NCI-H82 treated with DMSO at 0.1 percent for 48 hours (cell line): ENCODE measurements around the gene PSMB10.
"Not testable (repeated sequence)": the region's sequence is repeated elsewhere in the genome, so short reads cannot be mapped to it uniquely, and the experiment has no call there.

Experiments used
- DNase-seq: peaks from one replicate; lab custom pipeline; 2025; ENCODE audit not compliant: unreplicated experiment; lab: John Stamatoyannopoulos, UW

PSMB10 gene

DNA sequence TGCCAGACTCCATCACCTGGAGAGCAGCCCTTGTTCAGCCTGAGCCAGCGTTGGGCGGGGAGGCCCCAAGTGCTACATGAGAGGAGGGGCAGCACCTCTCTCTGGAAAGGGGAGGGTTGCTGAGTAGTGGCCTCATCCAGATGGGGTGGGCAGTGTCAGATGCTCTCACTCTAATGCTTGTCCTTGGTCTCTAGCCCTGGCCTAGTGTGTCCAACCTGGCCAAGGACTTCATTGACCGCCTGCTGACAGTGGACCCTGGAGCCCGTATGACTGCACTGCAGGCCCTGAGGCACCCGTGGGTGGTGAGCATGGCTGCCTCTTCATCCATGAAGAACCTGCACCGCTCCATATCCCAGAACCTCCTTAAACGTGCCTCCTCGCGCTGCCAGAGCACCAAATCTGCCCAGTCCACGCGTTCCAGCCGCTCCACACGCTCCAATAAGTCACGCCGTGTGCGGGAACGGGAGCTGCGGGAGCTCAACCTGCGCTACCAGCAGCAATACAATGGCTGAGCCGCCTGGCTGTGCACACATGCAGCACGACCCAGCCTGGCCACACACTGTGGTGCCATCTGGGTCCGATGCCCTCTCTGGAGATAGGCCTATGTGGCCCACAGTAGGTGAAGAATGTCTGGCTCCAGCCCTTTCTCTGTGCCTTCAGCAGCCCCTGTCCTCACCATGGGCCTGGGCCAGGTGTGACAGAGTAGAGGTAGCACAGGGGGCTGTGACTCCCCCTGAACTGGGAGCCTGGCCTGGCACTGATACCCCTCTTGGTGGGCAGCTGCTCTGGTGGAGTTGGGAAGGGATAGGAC lies 9.3 kb downstream of the PSMB10 start:
- DNase-seq, result no peak

DNA sequence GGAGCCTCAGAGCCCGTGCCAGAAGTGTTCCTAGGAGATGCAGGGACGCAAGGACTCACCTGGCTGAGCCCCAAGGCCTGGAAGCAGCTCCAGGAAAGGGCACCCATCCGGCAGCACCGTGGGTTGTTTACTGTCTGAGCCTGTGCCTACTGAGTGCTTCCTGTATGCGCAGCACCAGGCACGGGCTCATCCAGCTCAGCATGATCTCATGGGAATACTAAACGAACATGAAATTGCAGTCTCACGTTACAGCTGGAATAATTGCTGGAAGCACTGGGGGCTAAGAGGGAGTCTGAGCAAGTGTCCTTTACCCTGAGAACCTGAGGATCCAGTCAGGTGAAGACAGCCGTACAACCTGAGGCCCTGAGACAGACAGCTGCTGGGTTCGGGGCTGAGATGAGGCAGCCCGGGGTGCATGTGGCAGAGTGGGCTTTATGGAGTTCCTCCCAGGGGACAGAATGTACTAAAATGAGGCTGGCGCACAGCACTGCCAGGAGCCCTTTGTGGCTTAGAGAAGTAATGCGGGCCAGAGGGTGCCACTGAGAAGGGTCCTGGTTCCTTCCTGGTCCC lies 10.4 kb downstream of the PSMB10 start:
- DNase-seq, result peak; percentile 7

- DNase-seq, result no peak
Measured at GRCh38 chr16:67924140-67924906, 12.3 kb downstream of the PSMB10 start.

DNA sequence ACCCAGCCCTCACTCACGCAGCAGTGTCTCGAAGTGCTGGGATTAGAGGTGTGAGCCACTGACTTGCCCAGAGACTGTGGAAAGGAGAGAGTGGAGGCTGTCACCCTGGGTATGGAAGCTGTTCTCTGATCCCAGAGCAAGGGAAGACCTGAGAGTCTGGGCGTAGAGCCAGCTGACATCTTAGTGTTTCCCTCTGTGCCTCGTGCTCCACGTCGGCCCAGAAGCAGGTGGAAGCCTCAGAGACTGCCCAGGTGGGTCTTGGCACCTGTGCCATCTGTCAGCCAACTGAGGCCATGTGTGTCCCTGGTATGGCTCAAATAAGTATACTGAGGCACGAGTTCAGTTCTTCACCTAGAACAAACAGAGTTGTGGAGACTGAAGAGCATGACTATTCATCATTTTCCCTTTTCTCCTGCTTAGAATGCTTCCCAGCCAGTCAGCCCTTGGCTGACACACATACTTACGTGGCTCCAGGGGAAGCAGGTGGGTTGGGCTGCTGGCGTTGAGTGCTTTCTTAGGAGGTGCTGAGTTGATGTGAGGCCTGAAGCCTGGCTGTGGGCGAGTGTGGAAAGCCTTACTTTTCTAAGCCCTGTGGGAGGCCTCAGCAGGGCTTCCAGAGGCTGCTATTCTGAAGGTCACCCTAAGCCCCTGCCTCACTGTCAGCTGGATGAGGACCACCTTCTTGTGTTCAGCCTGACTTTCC lies 13.1 kb downstream of the PSMB10 start:
- no peak for DNase-seq

DNA sequence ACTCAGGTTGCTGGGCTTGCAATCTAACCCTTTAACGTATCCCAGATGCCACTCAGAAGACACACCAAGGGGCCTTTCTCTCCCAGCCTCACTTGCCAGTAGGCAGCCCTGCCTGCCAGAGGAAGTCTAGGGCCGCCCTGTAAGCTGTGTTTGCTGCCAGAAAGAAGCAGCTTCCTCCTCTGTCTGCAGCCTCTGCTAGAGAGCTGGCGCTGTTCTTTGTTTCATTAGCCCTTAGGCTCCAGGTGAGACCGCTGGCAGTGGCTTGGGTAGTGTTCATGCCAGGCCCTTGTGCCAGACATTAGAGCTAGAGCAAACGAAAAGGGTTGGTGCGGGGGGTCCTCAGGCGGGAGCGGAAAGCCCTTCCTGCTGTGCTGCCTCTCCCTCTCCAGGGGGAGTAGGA lies 13.9 kb downstream of the PSMB10 start:
- DNase-seq, result no peak

GRCh38 chr16:67922221-67922620 lies 14.4 kb downstream of the PSMB10 start:
- no peak for DNase-seq

- DNase-seq, result no peak
Measured at GRCh38 chr16:67919622-67920221, 16.9 kb downstream of the PSMB10 start.

GRCh38 chr16:67917852-67918236 lies 18.8 kb downstream of the PSMB10 start:
- DNase-seq, result no peak

GRCh38 chr16:67917140-67917851 lies 19.4 kb downstream of the PSMB10 start:
- DNase-seq, result no peak

DNA sequence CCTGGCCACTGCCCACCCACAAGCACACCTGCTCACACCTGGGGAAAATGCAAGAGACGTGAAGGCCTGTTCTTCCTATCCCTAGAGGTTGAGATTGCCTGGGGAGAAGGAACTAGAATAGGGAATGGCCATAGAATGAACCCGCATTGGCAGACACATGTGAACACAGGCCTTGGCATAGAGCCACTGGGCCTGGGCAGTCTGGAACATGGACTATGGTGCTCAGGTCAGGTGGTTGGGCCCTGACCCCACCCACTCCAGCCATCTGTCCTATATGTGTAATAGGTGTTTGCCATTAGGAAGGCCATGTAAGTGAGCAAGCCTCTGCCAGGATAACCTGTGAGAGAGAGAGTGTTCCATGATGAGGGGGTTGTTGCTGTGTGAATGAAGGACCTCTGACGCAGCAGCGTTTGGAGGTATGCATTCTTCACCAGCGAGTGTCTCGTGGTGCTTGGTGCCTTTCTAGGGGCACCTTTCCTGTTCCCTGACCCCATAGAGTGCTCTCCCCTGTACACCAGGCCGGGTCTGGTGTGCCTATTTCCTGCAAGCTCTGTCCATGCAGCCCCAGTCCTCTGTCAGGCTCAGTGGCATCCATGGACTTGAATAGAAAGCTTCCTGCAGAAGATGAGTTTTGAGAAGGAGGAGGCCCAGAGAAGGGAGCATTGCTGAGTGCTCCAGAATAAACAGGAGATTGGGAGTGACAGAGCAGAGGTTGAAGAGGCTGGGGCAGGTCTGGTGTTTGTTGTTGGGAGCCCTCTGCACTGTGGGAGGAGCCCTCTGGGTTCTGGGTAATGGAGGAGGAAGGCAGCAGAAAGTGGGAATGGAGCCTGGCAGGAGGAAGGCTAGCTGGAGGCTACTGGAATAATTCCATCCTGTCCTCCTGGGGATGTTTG lies 20.6 kb downstream of the PSMB10 start:
- DNase-seq, result no peak

DNA sequence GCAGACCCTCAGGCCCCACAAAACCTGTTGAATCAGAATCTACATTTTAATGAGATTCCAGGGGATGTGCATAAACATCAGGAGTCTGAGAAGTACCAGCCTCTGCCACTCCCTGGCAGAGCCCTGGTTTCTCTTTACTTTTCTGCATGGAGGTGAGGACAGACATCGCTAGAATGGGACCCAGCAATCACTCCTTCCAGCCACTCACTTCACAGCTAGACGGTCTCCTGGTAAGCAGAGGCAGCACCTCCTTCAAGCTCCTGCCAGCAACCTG lies 21.2 kb downstream of the PSMB10 start:
- DNase-seq, result not testable (repeated sequence)

GRCh38 chr16:67914758-67915495 lies 21.7 kb downstream of the PSMB10 start:
- no peak for DNase-seq

DNA sequence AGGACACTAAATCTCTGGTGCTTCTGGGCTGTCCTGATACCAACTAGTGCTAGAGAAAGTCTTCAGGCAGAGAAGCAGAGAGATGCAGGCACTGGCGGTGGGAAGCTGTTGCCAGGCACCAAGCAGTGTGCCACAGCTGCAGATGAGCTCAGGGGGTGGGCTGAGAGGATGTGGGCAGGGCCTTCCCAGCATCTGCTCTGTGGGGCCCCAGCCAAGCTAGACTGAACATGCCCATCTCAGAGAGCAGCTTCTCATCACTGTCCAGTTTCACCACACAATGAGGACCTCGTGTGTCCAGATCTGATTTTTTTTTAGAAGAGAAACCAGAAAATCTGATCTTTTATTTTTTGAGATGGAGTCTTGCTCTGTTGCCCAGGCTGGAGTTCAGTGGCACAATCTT lies 26.5 kb downstream of the PSMB10 start:
- no peak for DNase-seq

- DNase-seq, result no peak
Measured at GRCh38 chr16:67909056-67909742, 27.5 kb downstream of the PSMB10 start.

GRCh38 chr16:67907397-67908180 lies 29.1 kb downstream of the PSMB10 start:
- no peak for DNase-seq

DNA sequence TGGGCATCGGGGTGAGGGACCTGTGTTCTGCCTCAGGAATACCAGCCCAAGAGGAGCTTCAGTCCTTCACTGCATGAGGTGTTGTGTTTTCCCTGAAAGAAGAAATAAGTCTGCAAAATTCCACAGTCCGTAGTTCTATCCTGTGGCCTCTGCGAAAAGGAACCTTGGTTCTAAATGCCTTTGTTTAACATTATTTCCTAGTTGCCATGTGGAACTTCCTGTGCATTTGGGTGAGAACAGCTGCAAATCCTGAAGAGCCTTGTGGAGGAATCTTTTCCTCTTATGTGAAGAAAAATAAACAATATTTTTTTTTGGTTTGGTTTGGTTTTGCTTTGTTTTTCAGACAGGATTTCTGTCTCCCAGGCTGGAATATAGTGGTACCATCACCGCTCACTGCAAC lies 33.8 kb downstream of the PSMB10 start:
- no peak for DNase-seq

DNA sequence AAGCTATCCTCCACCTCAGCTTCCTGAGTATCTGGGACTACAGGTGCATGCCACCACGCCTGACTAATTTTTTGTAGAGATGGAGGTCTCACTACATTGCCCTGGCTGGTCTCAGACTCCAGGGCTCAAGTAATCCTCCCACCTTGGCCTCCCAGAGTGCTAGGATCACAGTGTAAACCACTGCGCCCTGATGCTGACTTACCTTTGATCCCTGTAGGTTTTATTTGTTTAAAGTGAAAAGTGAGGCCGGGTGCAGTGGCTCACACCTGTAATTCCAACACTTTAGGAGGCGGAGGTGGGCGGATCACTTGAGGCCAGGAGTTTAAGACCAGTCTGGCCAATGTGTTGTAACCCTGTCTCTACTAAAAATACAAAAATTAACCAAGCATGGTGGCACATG lies 34.9 kb downstream of the PSMB10 start:
- no peak for DNase-seq

DNA sequence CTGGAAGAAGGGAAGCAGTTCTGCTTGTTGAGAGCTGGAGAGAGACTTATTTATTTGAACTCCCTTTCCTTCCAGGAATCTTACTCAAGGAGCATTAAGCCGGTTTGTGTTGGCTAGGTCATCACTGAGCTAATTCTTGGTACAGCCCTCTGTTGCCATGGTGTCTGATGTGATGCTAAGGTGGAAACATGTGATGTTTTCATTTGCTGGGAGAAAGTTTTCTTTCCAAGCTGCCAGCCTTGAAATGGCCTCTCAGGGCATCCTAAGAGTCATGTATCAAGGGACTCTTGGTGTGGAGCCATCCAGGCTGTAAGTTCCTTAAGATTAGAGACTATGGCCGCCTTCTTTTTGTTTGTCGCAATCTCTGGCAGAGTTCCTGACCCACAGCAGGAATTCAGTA lies 39.4 kb downstream of the PSMB10 start:
- no peak for DNase-seq
